CD4-positive, alpha-beta T cell treated with Interleukin-15 for 4 hours (primary cell): ENCODE results near the gene SYT6.

Experiments
- DNase-seq: peaks from one replicate; pipeline ENCODE4 v3.0.0-alpha.2; 2020; ENCODE audit warnings: low spot score

SYT6 gene

DNA sequence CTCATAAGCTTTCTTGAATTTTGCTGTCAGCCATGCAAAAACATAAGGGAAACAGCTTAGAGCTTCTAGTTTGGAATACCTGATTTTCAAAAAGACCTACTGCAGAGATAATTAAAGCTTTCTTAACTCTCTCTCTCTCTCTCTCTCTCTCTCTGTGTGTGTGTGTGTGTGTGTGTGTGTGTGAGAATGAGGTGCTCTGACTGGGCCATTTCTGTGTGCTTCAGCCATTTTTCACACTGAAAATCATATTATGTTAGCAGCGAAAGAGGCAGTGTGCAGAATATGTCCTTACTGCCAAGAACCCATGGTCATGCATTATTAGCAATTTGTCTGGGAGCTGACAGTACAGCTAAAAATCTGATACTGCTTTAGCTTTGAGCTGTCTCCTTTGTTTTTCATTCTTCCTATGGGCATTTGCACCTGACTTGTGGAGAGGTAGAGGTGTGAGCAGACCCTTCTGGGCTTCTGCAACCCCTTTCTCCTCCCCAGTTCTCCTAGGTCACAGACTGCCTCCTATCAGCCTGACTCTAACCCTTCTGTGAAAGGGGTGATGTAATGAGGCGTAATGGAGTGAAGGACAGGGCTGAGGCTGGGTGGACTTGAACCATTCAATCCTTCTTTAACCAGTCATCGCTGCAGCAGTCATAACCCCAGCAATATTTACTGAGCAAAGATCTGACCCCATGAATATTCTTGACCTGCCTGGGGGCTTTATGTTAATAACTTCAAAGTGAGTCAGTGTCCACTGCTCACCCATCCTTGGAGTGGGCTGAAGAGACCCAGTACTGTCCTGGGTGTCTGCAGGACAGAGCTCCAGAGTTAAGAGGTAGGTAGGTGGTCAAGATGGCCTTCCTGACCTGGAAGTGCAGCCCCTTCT, 61.2 kb downstream of the SYT6 start:
- no peak for DNase-seq

DNA sequence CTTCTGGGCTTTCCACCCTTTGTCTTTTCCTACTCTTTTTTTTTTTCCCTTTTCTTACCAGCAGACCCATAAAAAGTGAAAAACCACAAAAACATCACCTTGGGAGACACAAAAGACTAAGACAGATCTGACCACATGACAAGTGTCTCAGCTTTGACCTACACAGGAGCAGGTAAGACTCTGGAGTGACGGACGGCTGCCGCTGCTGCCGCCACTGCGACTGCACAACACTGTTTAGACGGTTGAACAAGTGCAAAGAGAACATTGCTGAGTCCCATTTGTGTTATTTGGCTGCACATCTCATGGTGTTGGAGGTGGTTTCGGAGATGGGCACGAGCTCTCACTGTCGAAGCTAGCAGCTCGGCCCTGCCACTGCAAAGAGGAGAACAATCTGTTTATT, 62.0 kb downstream of the SYT6 start:
- no peak for DNase-seq

DNA sequence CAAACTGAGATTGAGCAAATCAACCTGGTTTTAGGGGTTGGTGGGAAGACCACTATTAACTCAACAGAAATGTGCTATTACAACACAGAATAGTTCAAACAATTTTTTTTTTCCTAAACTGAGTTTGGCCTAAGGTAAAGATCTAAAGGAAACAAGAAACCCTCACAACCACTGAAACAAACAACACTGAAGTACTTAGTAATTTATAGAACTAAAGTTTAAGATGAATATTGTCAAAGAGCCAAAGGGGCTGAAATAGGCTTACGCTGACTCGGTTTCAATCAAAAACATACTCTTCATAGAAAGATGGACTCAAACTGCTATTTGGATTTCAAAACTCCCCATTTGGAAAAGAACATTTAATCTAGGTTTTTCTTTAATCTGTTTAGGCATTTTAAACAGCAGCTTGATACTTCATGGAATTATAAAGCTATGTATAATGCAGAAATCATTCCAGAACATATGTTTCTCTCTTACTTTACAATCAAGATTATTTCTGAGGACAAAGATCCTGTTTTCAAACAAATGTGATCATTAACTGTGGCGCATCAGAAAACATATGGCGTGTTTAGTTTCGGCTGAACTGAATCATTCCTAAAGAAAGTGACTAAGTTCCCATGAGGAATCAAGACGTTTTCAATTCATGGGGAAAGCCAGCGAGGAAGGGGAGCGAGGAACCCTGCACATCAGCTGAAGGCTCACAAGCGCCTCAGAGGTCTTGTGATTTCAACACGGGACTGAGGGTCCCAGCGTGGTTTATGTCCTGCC, 62.7 kb downstream of the SYT6 start:
- no peak for DNase-seq

DNA sequence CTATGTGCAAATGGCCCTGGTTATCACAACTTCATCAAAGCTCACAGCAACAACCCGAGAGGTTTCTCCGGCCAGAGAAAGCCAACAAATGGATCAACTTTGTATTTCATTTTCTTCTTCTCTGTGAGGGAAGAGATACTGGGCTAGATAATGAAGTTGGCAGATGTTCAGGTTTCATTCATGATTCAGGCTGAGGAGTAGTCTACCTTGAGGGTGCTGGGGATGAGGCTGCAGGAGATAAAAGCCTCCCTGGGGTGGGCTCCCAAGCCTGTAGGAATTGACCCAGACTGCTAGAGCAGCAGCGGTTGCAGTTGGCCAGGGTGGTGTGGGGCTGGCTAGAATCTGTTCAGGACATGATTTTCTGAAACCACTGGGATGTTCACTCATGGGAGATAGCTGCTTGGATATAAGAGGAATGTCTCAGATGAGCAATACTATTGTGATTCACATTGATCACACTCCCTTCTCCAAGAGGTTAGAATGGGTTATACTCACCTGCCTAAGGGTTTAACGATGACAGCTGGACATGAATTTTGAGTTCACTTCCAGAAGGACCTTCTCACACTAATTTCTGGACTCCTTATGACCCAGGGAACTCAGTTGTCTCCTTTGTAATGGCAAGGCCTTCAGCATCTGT, 64.0 kb downstream of the SYT6 start:
- DNase-seq, result no peak

DNA sequence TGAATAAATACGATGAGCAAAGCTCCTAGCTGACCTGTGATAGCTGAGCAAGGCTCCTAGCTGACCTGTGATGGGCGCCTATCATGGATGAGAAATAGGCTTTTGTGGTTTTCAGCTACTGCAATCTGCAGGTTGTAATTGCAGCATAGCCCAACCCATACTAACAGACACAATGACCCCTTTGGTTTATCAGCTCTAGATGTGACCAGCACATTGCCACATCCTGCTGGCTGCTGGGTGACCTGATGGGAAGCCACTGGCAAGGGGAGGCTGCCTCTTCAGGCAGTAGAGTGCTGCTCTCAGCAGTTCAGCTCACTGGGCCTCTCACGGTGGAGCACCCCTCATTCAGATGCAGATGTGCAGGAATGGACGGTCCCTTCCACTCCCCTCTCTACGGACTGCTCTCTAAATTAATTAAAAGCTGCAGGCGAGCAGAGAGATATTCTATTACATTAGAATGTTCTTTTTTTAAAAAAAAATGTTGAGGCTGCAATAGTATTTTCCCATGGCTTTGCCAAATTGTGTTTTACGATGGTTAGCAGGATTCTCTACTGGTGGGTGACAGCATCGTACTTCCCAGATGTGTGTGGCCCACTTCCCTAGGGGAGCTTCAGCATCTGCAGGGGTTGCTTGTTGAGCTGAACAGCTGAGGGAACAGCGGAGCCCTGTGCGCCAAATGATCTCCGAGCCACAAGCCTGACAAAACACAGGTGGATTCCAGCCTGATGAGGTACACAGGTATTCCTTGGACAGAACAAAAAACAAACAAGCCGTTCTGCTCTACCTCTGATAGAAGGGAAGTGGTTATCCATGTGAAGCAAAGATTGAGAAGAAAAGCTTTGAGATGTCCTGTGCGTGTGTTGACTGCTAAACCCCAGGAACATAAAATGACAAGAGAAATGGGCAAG, 65.0 kb downstream of the SYT6 start:
- no peak for DNase-seq

DNA sequence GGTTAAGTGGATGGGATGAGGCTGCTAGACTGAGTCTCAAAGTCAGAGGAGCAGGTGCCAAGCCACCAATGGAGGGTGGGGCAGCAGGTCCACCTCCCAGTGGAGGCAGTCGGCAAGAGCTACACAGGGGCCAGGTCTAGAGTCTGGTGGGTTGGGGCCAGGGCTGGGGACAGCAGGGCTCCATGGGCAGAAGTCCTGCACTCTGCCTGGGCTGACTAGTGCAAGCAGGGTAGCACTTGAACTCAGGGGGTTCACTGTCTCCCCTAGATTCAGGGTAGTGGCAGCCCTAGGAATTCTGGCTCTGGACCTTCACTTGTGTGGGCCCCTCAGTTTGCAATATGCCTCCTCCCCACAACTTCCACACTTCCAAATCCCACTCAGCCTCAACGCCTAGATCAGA, 66.2 kb downstream of the SYT6 start:
- no peak for DNase-seq

DNA sequence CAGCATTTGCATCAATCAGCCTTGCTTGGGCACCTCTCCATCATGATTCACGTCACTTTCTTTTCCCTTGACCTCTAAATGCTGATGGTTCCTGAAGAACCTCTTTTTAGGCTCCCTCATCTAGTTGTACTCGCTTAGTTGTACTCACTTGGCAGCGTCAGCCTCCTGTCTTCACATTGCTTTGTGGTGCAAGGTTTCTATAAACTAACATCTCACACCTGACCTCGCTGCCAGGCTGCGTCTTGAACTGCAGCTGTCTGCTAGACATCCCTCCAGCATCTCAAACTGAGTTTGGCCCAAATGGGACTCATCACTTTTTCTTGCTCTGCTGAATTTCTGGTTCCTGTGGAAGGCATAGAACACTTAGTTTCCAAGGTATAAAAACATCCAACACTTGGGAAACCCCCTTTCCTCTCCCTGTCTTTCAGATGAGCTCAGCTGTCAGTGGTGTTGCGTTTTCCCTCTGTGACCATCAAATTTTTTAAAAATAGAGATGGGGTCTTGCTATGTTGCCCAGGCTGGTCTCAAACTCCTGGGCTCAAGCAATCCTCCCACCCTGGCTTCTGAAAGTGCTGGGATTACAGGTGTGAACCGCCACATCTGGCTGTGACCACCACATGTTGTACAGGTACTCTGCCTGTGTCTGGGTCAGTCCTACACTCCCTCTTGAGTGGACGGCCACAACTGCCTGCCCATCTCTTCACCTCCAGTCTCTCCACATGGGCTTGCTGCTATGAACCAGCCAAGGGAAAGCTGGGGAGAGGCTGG, 66.9 kb downstream of the SYT6 start:
- DNase-seq, result no peak

DNA sequence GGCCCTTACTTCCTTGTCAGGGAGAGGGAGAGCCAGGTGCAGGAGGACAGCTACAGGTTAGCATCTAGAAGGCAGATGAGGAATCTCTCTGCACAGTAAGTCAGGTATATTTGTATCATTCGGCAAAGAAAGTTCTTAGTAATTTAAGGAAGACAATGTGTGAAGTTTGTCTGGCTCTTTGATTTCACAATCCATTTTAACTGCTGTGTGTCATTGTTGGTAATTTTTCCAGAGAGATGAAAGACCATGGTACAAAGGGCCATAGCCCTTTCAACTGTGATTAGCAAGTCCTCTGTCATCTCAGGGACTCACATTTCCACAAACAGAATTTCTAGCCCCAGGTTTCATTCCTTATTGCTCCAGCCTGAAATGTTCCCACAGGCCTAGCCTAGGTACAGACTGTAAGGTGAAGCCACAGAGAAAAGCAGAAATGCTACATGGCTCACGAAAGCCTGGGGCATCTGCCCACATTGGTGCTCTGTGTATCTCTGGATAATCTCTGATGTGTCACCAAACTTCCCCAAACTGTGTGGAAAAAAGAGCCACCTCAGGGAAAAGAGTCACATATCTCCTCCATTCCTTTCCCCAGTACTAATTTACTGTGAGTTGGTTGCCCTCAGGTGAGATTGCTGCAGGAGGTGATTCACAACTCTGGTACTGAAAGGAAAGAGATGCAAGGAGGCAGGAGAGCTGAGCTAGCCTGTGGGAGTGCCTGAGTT, 70.6 kb downstream of the SYT6 start:
- DNase-seq, result no peak

DNA sequence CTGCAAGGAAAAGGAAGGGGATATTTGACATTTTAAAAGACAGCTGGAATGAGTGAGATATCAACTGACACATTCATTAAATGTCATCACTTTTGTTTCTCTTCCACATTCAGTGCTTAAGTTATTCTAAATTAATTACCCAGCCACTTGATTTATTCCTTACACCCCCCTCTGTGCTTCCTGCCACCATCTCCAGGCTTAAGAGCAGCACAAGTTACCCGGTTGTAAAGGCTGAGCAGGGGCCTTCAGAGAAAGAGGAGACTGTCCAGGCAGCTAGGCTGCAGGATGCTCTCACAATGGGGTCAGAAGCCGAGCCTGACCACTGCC, 71.4 kb downstream of the SYT6 start:
- no peak for DNase-seq

DNA sequence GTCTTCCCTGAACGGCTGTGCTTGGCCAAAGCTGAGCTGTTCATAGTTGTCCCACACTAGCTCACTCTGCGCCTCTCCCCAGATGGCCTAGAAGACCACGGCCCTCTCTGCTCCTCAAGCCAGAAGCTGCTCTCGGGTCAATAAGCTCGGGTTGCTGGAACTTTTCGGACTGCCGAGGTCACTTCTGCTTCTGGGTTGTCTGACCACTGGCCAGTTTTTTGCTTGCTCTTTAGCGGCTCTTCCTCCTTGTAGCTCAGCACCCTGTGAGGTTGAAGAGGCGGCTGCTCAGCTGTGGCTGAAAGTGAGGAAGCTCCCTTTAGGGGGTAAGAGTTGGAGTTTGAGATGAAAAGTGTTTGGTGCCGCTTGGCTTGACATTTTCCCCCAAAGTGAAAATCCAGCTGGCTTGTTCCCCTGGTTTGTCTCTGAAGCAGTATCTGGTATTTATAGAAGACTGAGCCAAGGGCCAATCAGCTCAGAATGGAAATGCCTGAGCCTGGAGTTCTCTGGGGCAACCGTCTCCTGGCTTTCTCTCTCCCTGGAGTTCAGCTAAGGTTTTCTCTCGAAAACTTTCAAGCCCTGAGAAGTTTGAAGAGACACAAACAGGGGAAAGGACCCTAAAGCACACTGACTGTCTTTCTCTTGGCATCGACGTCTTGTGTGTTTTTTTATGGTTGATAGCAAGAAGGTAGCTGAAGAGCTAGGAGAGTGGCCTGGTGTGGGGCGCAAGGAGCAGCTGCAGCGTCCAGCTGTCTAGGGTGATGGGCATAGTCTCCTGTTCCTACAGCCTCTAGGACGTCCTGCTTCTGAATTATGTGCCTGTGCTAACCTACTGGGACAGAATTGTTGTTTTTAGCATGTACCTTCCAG, 72.0 kb downstream of the SYT6 start:
- no peak for DNase-seq

DNA sequence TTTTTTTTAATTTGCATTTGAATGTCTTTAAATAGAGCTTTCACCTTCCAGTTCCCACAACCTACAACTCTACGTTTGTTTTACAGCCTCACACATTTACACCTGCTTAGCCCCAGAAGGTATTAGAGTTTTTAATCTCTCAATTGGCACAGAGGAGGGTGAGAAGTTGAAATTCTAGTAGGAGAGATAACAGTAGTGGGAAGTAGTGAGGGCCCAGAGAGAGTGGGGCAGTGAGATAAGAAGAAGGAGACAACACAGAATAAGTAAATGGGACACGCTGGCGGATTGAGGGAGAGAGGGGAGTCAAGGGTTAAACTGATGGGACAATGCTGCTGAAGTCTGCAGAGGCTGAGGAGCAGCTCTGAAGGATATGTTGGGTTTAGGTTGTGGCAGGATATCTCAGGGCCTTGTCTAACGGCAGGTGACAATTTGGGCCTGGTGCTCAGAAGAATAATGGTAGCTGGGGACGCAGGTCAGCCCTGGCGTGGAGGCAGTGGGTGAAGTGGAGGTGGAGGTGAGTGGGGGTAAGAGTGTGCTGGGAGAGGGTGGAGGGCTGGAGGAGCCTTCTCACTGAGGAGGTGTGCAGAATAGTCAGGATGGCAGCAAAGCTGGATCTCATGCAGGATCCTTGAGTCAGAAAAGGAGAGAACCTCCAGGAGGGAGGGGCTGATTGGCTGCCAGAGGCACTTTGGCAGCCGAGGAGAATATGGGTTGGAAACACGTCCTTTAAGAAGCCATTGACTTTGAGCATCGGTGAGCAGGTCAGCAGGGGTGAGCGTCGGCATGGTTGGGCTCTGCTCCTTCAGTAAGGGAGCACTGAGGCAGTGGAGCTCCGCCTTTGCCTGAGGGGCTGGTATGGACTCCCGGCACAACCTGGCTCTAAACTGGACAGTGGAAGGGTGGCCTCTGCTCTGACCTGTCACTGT, 72.9 kb downstream of the SYT6 start:
- no peak for DNase-seq

DNA sequence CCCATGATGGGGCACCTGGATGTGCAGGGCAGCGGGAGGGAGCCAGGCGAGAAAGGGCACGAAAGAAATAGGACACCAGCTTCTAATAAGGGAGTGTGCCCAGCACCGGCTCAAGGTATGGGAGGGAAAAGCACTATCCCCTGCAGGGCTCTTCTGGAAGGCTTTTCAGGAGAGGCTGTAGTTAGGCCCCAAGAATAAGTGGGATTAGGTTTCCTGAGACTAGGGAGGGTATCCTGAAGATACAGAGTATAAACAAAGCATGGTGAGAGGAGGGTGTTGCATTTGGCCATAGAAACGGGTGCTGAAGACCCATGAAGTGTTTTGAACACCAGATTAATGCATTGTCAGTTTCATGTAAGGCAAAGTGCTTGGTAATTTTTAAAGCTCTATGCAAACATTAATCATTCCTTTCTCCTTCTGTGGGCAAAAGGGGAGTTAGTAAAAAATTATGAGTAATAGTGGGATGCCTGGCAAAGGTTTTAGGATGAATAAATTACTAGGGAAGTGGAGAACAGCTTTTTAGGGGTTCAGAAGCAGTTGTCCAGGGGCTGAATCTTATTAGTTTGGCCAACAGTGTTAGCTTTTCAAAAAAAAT, 74.0 kb downstream of the SYT6 start:
- no peak for DNase-seq

DNA sequence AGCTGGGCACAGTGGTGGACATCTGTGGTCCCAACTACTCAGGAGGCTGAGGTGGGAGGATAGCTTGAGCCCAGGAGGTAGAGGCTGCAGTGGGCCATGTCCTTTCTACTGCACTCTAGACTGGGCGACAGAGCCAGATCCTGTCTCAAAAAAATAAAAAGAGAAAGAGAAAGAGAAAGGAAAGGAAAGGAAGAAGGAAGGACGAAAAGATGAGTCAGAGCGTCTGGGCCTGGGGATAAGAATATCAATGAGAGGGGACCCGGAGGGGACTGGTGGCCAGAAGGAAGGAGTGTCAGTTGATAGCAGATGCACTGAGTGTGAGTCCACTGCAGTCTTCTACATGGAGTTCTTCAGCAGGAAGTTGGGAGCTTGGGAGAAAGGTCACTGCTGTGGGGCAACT, 75.6 kb downstream of the SYT6 start:
- no peak for DNase-seq

DNA sequence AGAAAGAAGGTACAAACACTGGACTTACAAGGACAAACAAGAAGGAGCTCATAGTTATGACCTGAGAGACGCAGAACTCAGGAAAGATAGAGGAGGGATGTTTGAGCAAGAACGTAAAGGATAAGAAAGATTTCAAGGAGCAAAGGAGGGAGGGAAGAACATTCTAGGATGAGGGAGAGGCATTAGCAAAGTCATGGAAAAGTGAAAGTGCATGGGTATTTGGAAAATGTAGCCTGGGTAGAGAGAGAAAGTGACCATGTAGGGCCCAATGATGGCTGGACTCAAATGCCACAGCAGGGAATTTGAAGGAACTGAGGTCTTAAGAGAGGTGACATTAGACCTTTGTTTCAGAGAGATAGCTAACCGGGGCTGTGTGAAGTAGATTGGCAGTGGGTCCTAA, 76.5 kb downstream of the SYT6 start:
- no peak for DNase-seq

DNA sequence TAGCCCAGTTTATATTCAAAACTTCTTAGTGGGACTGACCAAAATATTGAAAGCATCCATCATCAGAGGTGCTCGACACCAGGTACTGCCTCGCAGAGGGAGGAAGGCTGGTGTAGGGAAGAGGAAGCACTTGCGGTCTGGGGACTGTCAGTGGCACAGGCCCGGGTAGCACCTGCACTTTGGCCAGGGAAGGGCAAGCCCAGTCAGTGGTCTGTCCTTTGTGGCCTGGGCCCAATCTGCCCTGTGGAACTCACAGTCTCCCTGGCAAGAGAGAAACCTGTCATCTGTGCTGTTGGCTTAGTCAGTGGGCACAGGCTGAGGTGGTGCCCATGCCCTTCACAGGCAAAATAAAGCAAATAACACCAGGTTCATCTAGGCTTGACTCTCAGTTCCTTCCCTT, 77.4 kb downstream of the SYT6 start:
- no peak for DNase-seq

DNA sequence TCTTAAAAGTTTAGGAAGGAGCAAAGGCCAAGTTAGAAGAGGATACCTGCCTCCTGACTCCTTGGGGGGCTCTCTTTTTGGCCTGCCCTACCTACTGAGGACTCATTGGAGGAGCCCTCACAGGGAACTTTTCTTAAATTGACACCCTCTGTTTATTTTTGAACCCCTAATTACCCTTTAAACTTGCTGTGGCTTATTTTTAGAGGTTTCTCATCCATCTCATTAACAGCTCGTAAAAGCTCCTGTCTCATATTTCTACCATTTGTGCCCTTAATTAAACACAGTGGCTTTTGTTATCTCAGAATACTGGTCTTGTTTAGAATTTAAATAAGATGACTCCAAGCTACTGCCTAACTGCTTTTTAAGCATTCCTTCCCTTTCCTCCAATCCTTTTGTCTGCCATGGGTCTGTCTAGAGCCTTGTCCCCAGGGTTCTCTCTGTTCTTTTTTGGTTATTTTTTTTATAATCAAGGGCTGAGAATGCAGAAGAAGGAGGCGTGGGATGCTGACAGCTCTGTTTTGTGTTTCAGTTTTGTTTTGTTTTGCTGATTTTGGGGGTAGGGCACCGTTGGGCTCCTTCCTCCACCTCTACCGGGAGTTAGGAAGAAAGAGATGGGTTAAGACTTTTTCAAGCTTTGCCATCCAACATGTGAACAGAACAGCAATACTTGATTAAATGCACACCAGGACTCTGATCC, 78.0 kb downstream of the SYT6 start:
- DNase-seq, result no peak

DNA sequence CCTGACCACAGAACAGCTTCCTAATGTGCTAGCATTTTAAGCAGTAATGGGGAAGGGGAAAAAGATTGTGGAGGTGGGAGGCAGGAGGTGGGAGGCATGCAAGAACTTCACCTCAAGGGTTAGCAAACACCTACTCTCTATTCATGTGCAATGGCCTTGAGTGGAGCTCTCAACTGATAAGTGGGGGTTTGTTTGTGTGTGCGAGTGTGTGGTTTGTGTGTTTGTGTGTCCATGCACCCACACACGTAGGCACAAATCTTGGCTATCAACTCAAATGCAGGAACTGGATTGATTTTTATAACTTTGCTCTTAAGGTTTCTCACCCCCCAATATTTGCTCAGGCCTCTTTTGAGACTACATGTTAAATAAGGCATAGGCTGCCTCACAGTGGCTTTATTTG, 78.6 kb downstream of the SYT6 start:
- DNase-seq, result no peak

DNA sequence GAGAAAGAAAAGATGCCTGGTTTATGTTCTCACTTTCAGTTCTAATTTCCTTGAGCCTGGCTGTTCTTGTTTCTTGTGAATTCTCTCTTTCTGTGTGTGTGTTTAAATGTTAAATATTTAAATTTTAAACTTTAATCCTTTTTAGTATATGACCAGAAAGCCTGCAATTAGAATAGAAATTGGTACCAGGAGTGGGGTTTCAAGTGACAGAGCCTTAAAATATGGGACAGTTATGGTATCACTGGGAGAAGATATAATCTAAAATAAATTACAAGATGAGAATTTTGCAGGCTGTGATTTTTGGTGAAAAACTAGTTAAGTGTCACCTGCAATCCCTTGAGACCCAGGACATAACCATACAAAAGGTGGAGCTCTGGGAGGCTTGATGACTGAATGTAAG, 81.4 kb downstream of the SYT6 start:
- DNase-seq, result no peak
